DMS79 (cell line): ENCODE measurements around the gene SND1.

ENCODE experiments used
- DNase-seq: peaks from one replicate; lab custom pipeline; 2025; lab: John Stamatoyannopoulos, UW

Gene SND1

DNA sequence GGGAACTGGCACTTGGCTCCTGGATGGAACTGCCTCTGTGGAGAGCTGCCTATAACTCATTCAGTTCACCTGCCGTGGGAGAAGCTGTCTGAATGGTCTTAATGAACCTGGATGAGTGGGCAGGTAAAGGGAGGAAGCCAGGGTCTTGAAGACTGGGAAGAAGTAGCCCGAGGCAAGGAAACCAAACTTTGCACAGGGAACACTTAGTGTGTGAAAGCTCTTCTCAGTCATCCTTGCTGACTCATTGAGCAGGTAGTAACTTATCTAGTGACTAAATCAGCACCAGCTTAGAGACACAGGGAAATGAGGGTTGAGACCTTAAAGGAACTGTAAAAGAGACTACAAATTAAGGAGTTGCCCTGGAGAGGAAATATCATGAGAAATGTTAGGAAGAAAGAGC is 369.4 kb downstream of the SND1 start:
- DNase-seq: no peak

- no peak for DNase-seq
Observed at GRCh38 chr7:128022631-128023532, 370.9 kb downstream of the SND1 start.

GRCh38 chr7:128024151-128024550 is 372.2 kb downstream of the SND1 start:
- no peak for DNase-seq

DNA sequence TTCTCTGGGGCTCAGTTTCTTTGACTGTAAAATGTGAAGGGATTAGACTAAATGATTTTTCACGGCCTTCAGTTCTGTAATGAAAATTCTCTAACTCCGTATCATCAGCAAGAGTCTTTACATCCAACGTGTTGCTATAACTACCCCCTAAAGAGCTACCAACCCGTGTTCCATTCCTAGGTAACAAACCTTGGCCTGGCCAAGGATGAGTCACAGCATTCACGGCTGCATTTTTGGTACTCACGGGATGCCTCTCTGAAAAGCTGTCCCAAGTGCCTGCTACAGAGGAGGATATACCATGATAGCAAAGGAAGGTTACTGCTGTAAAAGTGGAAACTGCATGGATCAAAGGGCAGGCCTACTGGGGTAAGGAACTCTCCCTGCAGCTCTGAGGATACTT is 373.4 kb downstream of the SND1 start:
- DNase-seq: no peak

DNA sequence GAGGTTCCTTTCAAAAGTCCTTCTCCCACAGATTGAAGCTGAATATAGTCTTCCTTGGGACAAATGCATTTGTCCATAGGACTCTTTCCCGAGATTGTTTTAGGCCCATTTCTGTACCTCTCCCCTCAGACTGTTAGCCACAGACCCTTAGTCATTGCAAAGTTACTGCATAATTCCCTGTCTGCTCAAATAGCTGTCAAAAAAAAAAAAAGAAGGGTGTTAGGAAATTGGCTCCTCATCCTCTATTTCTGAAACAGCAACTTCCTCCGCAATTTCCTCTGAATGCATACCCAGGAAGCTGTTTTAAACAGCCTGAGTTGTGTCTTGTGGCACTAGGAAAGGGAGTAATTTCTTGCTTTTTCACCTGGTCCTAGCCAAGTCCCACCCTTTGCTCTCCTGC is 373.8 kb downstream of the SND1 start:
- DNase-seq: no peak

DNA sequence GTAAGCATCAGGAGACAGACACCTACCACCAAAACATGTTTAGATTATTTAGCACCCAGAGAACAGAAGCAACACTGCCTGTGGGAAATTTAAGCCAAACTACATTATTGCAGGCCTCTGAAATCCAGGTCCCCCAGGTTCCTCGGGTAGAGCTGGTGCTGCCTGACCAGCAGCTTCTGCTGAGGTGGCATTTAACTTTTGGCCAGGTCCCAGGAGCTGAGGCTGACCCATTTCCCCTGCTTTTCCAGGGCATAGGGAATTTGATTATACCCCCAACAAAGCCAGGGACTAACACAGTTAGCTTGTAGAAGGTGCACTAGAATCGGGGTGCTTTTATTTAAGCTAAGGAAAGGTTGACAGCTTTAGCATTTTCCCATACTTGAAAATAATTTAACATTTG is 374.6 kb downstream of the SND1 start:
- no peak for DNase-seq

GRCh38 chr7:128027485-128027980 is 375.5 kb downstream of the SND1 start:
- no peak for DNase-seq

- no peak for DNase-seq
Observed at GRCh38 chr7:128029405-128029995, 377.5 kb downstream of the SND1 start.

DNA sequence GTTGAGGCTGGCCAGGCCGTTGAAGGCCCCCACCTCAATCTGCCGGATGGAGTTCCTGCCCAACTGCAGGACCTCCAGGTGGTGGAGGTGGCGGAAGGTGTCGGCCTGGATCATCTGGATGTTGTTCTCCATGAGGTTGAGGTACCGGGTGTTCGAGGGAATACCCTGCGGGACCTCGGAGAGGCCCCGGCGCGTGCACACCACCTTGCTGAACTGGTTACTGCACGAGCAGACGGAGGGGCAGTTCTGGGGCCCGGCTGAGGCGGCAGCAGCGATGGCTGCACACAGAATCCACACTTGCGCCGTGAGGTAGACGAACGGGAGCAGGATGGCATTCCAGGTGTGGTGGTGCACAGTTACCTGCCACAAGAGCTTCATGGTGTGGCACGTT is 378.3 kb downstream of the SND1 start:
- DNase-seq: no peak

DNA sequence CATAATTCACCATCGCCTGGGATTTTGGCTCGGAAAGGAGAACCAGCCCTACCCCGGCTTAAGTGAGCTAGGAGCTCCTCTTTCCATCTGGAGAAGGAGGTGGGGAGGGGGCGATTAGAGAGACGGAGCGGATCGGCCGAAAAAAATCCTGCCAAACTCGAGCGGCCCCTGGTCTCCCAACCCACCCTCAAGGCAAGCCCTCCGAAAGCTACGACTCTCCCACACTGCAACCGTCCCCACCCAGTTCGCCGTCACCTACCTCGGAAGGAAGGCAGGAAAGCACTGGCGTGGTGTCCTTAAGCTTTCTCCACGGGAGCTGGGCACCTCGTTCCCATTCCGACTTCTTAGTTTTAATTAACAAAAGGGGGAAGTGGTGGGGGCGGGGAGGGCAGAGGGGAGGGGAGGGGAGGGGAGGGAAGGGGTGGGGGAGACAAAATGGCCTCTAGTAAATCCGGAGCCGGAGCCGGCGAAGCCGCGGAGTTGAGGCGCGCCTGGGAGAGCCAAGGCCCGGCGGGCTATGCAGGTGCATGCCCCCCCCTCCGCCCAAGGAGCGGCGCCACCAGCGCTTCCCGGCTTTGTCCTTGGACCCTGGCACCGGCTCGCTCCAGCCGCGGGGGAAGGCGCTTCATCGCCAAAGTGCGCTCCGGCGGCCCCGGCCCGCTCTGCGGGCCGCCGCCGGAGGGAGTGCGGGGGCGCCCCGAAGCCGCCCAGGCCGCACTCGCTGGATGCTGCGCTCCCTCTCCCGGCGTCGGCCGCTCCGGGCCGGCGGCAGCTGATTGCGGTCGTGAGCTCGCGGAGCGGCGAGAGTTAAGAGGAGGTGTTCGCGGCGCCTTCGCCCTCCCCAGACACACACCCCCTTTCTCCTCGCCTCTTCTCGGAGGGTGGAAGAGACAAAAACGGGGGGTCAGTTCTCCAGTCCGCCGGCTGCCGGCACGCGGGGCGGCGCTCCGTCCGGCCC is 378.9 kb downstream of the SND1 start, which contains the start of gene LRRC4:
Gene LRRC4 (minus strand): TSS at position 784 of the 958 bp plus-strand sequence. CDS start 797 bp downstream, outside the sequence.
- peak; percentile 32 for DNase-seq

- DNase-seq: peak; percentile 52
Observed at GRCh38 chr7:128031901-128032604, 380.1 kb downstream of the SND1 start.

GRCh38 chr7:128032605-128033235 is 380.7 kb downstream of the SND1 start:
- DNase-seq: no peak

GRCh38 chr7:128033246-128033645 is 381.3 kb downstream of the SND1 start:
- peak; percentile 31 for DNase-seq

- DNase-seq: peak; percentile 8
Observed at GRCh38 chr7:128034825-128035224, 382.8 kb downstream of the SND1 start.

DNA sequence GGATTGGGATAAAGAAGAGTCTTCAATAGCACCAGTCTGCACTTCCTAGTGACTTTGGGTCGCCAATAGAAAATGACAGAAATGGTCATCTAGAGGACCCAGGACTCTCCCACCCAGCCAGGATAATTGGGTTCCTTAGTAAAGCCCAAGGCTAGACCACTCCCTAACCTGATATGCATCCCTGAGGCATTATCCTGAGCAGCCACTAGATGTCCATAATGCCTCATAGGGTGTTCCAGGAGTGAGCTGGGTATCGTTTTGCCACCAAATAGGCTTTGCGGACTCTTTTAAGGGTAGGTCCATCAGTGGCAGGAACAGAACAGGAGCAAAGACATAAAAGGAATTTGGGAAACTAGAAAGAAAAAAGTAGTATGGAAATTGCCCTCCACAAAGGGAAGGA is 383.7 kb downstream of the SND1 start:
- DNase-seq: peak; percentile 11

DNA sequence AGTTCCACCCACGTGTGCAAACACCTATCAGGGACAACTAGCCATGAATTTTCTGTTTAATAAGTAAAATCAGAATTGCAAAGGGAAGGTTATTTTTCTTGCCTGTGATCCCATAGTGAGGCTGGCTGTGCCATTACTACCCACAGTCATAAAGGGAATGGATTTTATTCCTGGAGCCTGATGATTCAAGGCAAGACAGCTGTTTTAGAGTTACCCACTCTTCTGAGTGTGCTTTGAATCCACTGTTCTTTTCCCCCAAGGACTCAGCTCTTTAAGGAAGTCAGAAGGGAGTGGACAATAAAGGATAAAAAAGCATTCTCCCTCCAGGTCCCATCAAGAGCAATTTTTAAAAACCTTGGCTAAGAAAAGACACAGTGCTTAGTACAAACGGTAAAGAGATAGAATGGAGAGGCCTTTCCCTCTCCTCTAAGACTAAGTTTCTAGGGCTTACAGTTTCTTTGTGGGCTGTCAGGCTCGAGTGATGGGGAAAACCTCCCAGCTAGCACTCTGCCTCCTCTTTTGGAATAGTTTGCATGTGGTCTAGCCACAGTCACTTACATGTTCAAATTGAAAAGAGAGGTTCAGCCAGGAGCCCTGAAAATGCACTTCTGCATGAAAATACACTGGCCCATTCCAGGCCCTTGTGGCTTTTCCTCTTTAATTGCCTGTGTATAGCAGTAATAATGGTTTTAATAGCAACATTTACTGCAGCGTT is 384.4 kb downstream of the SND1 start:
- DNase-seq: peak; percentile 33

GRCh38 chr7:128037081-128037480 is 385.1 kb downstream of the SND1 start:
- no peak for DNase-seq

GRCh38 chr7:128037880-128038619 is 386.1 kb downstream of the SND1 start:
- DNase-seq: no peak

DNA sequence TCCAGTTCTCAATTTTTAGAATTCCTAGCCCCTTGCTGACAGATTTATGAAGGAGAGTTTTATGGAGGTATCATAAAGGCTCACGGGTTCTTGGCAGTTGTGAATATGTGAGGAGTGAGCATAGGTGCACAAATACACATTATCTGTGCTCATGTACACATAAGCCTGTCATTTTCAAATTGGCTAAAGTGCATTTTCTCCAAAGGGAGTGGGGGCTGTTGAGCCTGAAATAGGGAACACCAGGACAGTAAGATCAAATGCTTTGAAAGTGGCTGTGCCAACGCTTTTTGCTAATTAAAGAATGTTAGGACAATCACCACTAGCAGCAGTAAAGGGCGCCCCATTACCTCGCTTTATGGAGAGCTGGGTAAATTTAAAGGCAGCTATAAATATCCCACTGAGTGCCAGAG is 387.6 kb downstream of the SND1 start:
- no peak for DNase-seq

GRCh38 chr7:128040205-128040604 is 388.2 kb downstream of the SND1 start:
- DNase-seq: no peak
